HEK293 (cell line): ENCODE measurements around the gene CDH8.

Experiments
- CTCF ChIA-PET: fragments of 350-600 bp; formaldehyde crosslinking; extraction: SDS; loops from one replicate; lab custom pipeline; 2021; ENCODE audit warnings: antibody characterized with exemption; lab: Yijun Ruan, JAX
- POLR2A ChIA-PET: fragments of 300-600 bp; formaldehyde crosslinking; extraction: SDS; loops from one replicate; lab custom pipeline; 2020; ENCODE audit warnings: antibody characterized with exemption, inconsistent platforms; lab: Yijun Ruan, JAX
- H3K27ac ChIP-seq: fragments of 200-500 bp; sonication (Bioruptor generic); 2 replicates; pipeline ENCODE4 v1.5.1; 2014; ENCODE audit warnings: low read depth, low read length, control low read depth, inconsistent platforms; ENCODE audit errors: extremely low read depth
- H3K36me3 ChIP-seq, 2 experiments: fragments of 200-500 bp in 1 of 2; sonication (Bioruptor generic) in 1 of 2; 1 replicate in 1 of 2; 2 replicates in 1 of 2; pipeline ENCODE4 v1.5.1; 2014 to 2017; ENCODE audit warnings: inconsistent platforms in 2 of 2, low read length in 2 of 2; ENCODE audit not compliant: control insufficient read depth in 2 of 2, insufficient read depth in 1 of 2
- H3K4me1 ChIP-seq: fragments of 200-500 bp; sonication (Bioruptor generic); 2 replicates; pipeline ENCODE4 v1.5.1; 2014; ENCODE audit warnings: mild to moderate bottlenecking, low read length, inconsistent platforms; ENCODE audit not compliant: control insufficient read depth, insufficient read depth
- H3K4me3 ChIP-seq: 2 replicates; pipeline ENCODE4 v1.5.1; 2011; ENCODE audit warnings: low read depth, mild to moderate bottlenecking, control low read depth, low read length, moderate library complexity
- H3K9me3 ChIP-seq: fragments of 200-500 bp; sonication (Bioruptor generic); 2 replicates; pipeline ENCODE4 v1.5.1; 2014; ENCODE audit warnings: low read depth, low read length, inconsistent platforms; ENCODE audit not compliant: control insufficient read depth, insufficient read depth
- CTCF ChIP-seq: fragments of 450-650 bp; formaldehyde crosslinking; IDR thresholded peaks from 2 replicates; pipeline ENCODE4 v1.5.1; 2016; ENCODE audit warnings: missing biosample characterization, missing genetic modification characterization
- HOXA7 ChIP-seq: sonication (generic); formaldehyde crosslinking; IDR thresholded peaks from 2 replicates; pipeline ENCODE4 v1.8.1; 2022; ENCODE audit warnings: missing genetic modification reagents, borderline replicate concordance
- KLF16 ChIP-seq: fragments of 450-650 bp; formaldehyde crosslinking; IDR thresholded peaks from 2 replicates; pipeline ENCODE4 v1.5.1; 2017; ENCODE audit warnings: missing biosample characterization, missing genetic modification characterization
- KLF7 ChIP-seq: fragments of 450-650 bp; formaldehyde crosslinking; IDR thresholded peaks from 2 replicates; pipeline ENCODE4 v1.5.1; 2016; ENCODE audit warnings: missing biosample characterization, missing genetic modification characterization, borderline replicate concordance
- SCRT1 ChIP-seq: fragments of 450-650 bp; formaldehyde crosslinking; IDR thresholded peaks from 2 replicates; pipeline ENCODE4 v1.5.1; 2016; ENCODE audit warnings: missing biosample characterization, missing genetic modification characterization, borderline replicate concordance
- SP3 ChIP-seq: fragments of 450-650 bp; formaldehyde crosslinking; IDR thresholded peaks from 2 replicates; pipeline ENCODE4 v1.5.1; 2016; ENCODE audit warnings: missing biosample characterization, missing genetic modification characterization
- TCF7L2 ChIP-seq: IDR thresholded peaks from 2 replicates; pipeline ENCODE4 v1.6.1; 2011; ENCODE audit warnings: low read depth, mild to moderate bottlenecking, inconsistent platforms, low read length, moderate library complexity, borderline replicate concordance
- ZBTB20 ChIP-seq: fragments of 450-650 bp; formaldehyde crosslinking; IDR thresholded peaks from 2 replicates; pipeline ENCODE4 v1.5.1; 2016; ENCODE audit warnings: missing biosample characterization, missing genetic modification characterization
- ZBTB7A ChIP-seq: fragments of 450-650 bp; formaldehyde crosslinking; IDR thresholded peaks from 2 replicates; pipeline ENCODE4 v1.5.1; 2016; ENCODE audit warnings: low read depth, missing biosample characterization, missing genetic modification characterization
- ZEB2 ChIP-seq: fragments of 450-650 bp; formaldehyde crosslinking; IDR thresholded peaks from 2 replicates; pipeline ENCODE4 v1.5.1; 2016; ENCODE audit warnings: missing biosample characterization, missing genetic modification characterization
- ZFP3 ChIP-seq: fragments of 450-650 bp; formaldehyde crosslinking; IDR thresholded peaks from 2 replicates; pipeline ENCODE4 v1.5.1; 2016; ENCODE audit warnings: low read depth, missing biosample characterization, missing genetic modification characterization
- ZFP69B ChIP-seq: fragments of 450-650 bp; formaldehyde crosslinking; IDR thresholded peaks from 2 replicates; pipeline ENCODE4 v1.5.1; 2016; ENCODE audit warnings: missing biosample characterization, missing genetic modification characterization
- ZNF112 ChIP-seq: fragments of 450-650 bp; formaldehyde crosslinking; IDR thresholded peaks from 2 replicates; pipeline ENCODE4 v1.5.0; 2017; ENCODE audit warnings: missing biosample characterization, missing genetic modification characterization
- ZNF16 ChIP-seq: fragments of 450-650 bp; formaldehyde crosslinking; IDR thresholded peaks from 2 replicates; pipeline ENCODE4 v1.5.1; 2016; ENCODE audit warnings: low read depth, missing biosample characterization, missing genetic modification characterization
- ZNF248 ChIP-seq: fragments of 450-650 bp; formaldehyde crosslinking; IDR thresholded peaks from 2 replicates; pipeline ENCODE4 v1.5.1; 2017; ENCODE audit warnings: missing biosample characterization, missing genetic modification characterization
- ZNF335 ChIP-seq: fragments of 450-650 bp; formaldehyde crosslinking; conservative IDR thresholded peaks from 2 replicates; pipeline ENCODE4 v1.5.1; 2016; ENCODE audit warnings: missing biosample characterization, missing genetic modification characterization
- ZNF488 ChIP-seq: fragments of 450-650 bp; formaldehyde crosslinking; IDR thresholded peaks from 2 replicates; pipeline ENCODE4 v1.5.1; 2016; ENCODE audit warnings: missing biosample characterization, missing genetic modification characterization
- ZNF621 ChIP-seq: fragments of 450-650 bp; formaldehyde crosslinking; IDR thresholded peaks from 2 replicates; pipeline ENCODE4 v1.5.1; 2017; ENCODE audit warnings: missing biosample characterization, missing genetic modification characterization
- ZNF624 ChIP-seq: fragments of 450-650 bp; formaldehyde crosslinking; IDR thresholded peaks from 2 replicates; pipeline ENCODE4 v1.5.1; 2017; ENCODE audit warnings: missing biosample characterization, missing genetic modification characterization
- ZNF629 ChIP-seq: fragments of 450-650 bp; formaldehyde crosslinking; IDR thresholded peaks from 2 replicates; pipeline ENCODE4 v1.5.1; 2017; ENCODE audit warnings: missing biosample characterization, missing genetic modification characterization
- ZNF654 ChIP-seq: fragments of 450-650 bp; formaldehyde crosslinking; IDR thresholded peaks from 2 replicates; pipeline ENCODE4 v1.5.1; 2016; ENCODE audit warnings: low read depth, missing biosample characterization, missing genetic modification characterization
- ZNF664 ChIP-seq: fragments of 450-650 bp; formaldehyde crosslinking; IDR thresholded peaks from 2 replicates; pipeline ENCODE4 v1.5.1; 2016; ENCODE audit warnings: missing biosample characterization, missing genetic modification characterization
- ZNF747 ChIP-seq: fragments of 450-650 bp; formaldehyde crosslinking; IDR thresholded peaks from 2 replicates; pipeline ENCODE4 v1.5.1; 2016; ENCODE audit warnings: missing biosample characterization, missing genetic modification characterization
- ZSCAN16 ChIP-seq: fragments of 450-650 bp; formaldehyde crosslinking; IDR thresholded peaks from 2 replicates; pipeline ENCODE4 v1.5.1; 2016; ENCODE audit warnings: missing biosample characterization, missing genetic modification characterization
- ZXDB ChIP-seq: fragments of 450-650 bp; formaldehyde crosslinking; IDR thresholded peaks from 2 replicates; pipeline ENCODE4 v1.5.1; 2016; ENCODE audit warnings: missing biosample characterization, missing genetic modification characterization
- TF ChIP-seq, protein P1 (sequence below): fragments of 450-650 bp; formaldehyde crosslinking; optimal IDR thresholded peaks from 2 replicates; pipeline ENCODE3; 2016; ENCODE audit warnings: missing biosample characterization, mild to moderate bottlenecking, missing genetic modification characterization
- TF ChIP-seq, protein P2 (sequence below): fragments of 450-650 bp; formaldehyde crosslinking; IDR thresholded peaks from 2 replicates; pipeline ENCODE4 v1.5.1; 2017; ENCODE audit warnings: missing biosample characterization, missing genetic modification characterization
- TF ChIP-seq, protein P3 (sequence below): fragments of 450-650 bp; formaldehyde crosslinking; IDR thresholded peaks from 2 replicates; pipeline ENCODE4 v1.5.1; 2016; ENCODE audit warnings: missing biosample characterization, missing genetic modification characterization

Gene CDH8

DNA sequence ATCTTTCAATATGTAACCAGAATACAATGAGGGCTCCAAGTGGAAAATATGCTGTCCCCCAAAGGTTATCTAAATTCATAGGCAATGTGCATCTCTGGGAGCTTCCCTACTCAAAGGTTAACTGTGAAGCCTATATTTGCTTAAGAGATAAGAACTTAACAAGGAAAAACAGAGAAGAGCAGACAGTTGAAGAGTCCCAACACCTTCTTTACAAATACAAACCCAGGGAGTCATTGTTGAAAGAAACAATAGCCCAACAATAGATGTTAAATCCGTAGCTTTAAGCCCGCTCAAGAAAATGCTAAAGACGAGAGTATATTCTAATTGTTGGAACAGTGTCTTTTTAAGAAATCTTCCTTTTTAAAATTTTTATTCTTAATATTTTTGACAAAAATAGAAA is 87.8 kb downstream of the CDH8 start:
- ChIA-PET CTCF (interaction anchor here (0.6 kb wide), 1 partner anchor 18 kb away, joined by 3 read pairs; no protein-coding TSS in a partner anchor), POLR2A (no interaction called here)
- Histone ChIP-seq H3K9me3 (no peaks in the 10 kb centered on the region), H3K27ac (no peak overlapping the region), H3K4me3 (no peak overlapping the region), H3K36me3 (no peaks in the 10 kb centered on the region), H3K4me1 (no peaks in the 10 kb centered on the region)
- TF ChIP-seq SCRT1 (tag by site-specific recombination) (no peak), ZNF624 (tag by site-specific recombination) (no peak), ZNF747 (no peak), KLF7 (tag by site-specific recombination) (no peak), ZXDB (tag by site-specific recombination) (no peak), ZFP3 (tag by site-specific recombination) (no peak), ZBTB7A (tag by site-specific recombination) (no peak), ZBTB20 (tag by site-specific recombination) (no peak), ZNF488 (tag by site-specific recombination) (no peak), ZNF621 (no peak), CTCF (no peak), KLF16 (tag by site-specific recombination) (no peak)
- TF ChIP-seq, protein P1, sequence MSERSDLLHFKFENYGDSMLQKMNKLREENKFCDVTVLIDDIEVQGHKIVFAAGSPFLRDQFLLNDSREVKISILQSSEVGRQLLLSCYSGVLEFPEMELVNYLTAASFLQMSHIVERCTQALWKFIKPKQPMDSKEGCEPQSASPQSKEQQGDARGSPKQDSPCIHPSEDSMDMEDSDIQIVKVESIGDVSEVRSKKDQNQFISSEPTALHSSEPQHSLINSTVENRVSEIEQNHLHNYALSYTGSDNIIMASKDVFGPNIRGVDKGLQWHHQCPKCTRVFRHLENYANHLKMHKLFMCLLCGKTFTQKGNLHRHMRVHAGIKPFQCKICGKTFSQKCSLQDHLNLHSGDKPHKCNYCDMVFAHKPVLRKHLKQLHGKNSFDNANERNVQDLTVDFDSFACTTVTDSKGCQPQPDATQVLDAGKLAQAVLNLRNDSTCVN (tag by site-specific recombination), result no peak
- TF ChIP-seq, protein P2, sequence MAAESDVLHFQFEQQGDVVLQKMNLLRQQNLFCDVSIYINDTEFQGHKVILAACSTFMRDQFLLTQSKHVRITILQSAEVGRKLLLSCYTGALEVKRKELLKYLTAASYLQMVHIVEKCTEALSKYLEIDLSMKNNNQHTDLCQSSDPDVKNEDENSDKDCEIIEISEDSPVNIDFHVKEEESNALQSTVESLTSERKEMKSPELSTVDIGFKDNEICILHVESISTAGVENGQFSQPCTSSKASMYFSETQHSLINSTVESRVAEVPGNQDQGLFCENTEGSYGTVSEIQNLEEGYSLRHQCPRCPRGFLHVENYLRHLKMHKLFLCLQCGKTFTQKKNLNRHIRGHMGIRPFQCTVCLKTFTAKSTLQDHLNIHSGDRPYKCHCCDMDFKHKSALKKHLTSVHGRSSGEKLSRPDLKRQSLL (tag by site-specific recombination), result no peak

DNA sequence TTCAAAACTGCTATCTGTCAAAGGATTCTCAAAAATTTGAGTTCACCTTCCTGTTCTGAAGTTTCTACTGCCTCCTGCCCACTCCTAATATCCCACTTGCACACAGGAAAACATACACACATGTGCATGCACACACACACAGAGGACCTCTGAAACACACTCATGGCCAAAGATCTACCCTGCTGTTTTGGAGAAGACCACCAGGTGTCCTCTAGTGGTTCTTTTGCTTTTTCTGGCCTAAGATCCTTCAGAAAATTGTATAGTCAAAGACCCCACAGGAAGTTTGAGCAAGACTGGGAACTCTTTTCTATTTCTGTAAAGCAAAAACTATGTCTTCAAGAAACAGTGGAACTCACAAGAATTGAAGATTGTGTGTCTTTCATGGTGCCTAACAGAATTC is 90.2 kb downstream of the CDH8 start:
- Histone ChIP-seq H3K4me3 (no peak overlapping the region), H3K27ac (no peak overlapping the region), H3K36me3 (no peaks in the 10 kb centered on the region), H3K9me3 (no peaks in the 10 kb centered on the region), H3K4me1 (no peaks in the 10 kb centered on the region)
- TF ChIP-seq SP3 (tag by site-specific recombination) (no peak), ZNF629 (tag by site-specific recombination) (no peak), ZEB2 (tag by site-specific recombination) (no peak), ZNF664 (tag by site-specific recombination) (no peak), ZFP69B (tag by site-specific recombination) (no peak), ZNF248 (tag by site-specific recombination) (no peak), ZNF335 (tag by site-specific recombination) (no peak), ZSCAN16 (no peak), ZNF16 (tag by site-specific recombination) (no peak), ZNF112 (tag by site-specific recombination) (no peak), ZNF654 (tag by site-specific recombination) (no peak), HOXA7 (CRISPR knock-in tag) (no peak), TCF7L2 (no peak)
- TF ChIP-seq, protein P3, sequence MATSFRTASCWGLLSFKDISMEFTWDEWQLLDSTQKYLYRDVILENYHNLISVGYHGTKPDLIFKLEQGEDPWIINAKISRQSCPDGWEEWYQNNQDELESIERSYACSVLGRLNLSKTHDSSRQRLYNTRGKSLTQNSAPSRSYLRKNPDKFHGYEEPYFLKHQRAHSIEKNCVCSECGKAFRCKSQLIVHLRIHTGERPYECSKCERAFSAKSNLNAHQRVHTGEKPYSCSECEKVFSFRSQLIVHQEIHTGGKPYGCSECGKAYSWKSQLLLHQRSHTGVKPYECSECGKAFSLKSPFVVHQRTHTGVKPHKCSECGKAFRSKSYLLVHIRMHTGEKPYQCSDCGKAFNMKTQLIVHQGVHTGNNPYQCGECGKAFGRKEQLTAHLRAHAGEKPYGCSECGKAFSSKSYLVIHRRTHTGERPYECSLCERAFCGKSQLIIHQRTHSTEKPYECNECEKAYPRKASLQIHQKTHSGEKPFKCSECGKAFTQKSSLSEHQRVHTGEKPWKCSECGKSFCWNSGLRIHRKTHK (tag by site-specific recombination), result no peak
- CTCF ChIA-PET, result no interaction called here
- POLR2A ChIA-PET, result no interaction called here
